Skeletal muscle tissue (tissue), 4 donors: ENCODE results near the gene QDPR. TPM values are rescaled to one million over a fixed set of nuclear protein-coding genes. Genes with fewer than 3 reads are reported as not detected.

Experiments used
- H3K27ac ChIP-seq: one replicate; pipeline ENCODE4 v1.7.0; 2013; ENCODE audit warnings: mild to moderate bottlenecking, low read depth, low read length, inconsistent platforms
- H3K27me3 ChIP-seq, 3 donors: one replicate each; pipeline ENCODE4 v1.7.0; 2013; ENCODE audit warnings: low read length in 3 of 3; ENCODE audit not compliant: control insufficient read depth in 3 of 3, insufficient read depth in 3 of 3
- H3K36me3 ChIP-seq, 3 donors: one replicate each; pipeline ENCODE4 v1.7.0; 2013; ENCODE audit warnings: low read length in 3 of 3; ENCODE audit not compliant: control insufficient read depth in 3 of 3, insufficient read depth in 3 of 3
- H3K4me1 ChIP-seq, 3 donors: one replicate each; pipeline ENCODE4 v1.7.0; 2013; ENCODE audit warnings: low read length in 3 of 3, mild to moderate bottlenecking in 3 of 3; ENCODE audit not compliant: control insufficient read depth in 3 of 3, insufficient read depth in 3 of 3
- H3K4me3 ChIP-seq, 3 donors: one replicate each; pipeline ENCODE4 v1.7.0; 2013; ENCODE audit warnings: low read length in 3 of 3
- H3K9ac ChIP-seq, 3 donors: one replicate each; pipeline ENCODE4 v1.7.0; 2013; ENCODE audit warnings: low read length in 3 of 3, mild to moderate bottlenecking in 3 of 3, moderate library complexity in 2 of 3, low read depth in 1 of 3
- H3K9me3 ChIP-seq, 3 donors: one replicate each; pipeline ENCODE4 v1.7.0; 2013; ENCODE audit warnings: low read length in 3 of 3; ENCODE audit not compliant: control insufficient read depth in 3 of 3
- total RNA-seq: library from RNA; depleted of rRNA; stranded (reverse); fragments of >200 nt; gene quantifications from one replicate; pipeline ENCODE4 v1.2.3, GENCODE V29; 2014
- donor health status: Osteomylitis.

Gene QDPR
- total RNA-seq, 1 donor from 2014 or later: 54.8 TPM

DNA sequence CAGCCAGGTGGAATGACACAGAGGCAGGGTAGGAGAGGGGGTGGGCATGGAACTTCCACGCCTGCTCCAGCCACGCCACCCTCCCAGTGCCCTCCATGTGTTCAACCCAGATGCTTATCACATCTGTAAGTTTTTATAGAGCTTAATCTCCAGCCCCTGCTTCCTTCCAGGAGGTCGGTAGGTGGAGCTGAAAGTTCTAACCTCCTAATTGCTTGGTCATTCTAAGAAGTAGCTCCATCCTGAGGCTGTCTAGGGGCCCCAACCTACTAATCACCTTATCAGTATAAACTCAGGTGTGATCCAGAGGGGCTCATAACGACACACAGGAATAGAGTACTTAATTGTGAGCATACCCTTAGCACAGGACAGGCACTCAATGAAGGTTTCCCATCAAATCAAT lies 18.3 kb downstream of the QDPR start:
- Histone ChIP-seq H3K4me1 (peaks cover 4 to 6% (median 5%) of the 10 kb centered on the region in 3 donors), H3K4me3 (no peak overlapping the region), H3K36me3 (peaks cover 40 to 43% (median 43%) of the 10 kb centered on the region in 3 donors), H3K9me3 (no peaks in the 10 kb centered on the region), H3K27ac (no peak overlapping the region), H3K9ac (no peak overlapping the region), H3K27me3 (no peaks in the 10 kb centered on the region)

DNA sequence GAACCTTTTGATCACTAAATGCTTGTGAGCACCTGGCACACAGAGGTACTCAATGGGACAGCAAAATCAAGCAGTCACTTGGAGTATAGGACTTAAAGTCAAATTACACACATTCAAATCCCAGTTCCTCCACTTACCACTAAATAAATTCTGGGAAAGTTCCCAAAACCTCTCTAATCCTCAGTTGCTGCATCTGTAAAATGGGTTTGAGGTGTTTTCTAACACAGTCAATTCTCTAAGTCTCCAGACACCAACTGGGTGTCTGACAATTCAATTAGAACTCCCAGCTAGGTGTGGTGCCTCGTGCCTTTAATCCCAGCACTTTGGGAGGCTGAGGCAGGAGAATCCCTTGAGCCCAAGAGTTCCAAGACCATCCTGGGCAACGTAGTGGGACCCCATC lies 19.0 kb downstream of the QDPR start:
- Histone ChIP-seq H3K9me3 (no peaks in the 10 kb centered on the region), H3K4me3 (no peak overlapping the region), H3K27me3 (no peaks in the 10 kb centered on the region), H3K9ac (no peak overlapping the region), H3K27ac (no peak overlapping the region), H3K4me1 (peaks cover 4 to 6% (median 5%) of the 10 kb centered on the region in 3 donors), H3K36me3 (peaks cover 38 to 42% (median 40%) of the 10 kb centered on the region in 3 donors)

DNA sequence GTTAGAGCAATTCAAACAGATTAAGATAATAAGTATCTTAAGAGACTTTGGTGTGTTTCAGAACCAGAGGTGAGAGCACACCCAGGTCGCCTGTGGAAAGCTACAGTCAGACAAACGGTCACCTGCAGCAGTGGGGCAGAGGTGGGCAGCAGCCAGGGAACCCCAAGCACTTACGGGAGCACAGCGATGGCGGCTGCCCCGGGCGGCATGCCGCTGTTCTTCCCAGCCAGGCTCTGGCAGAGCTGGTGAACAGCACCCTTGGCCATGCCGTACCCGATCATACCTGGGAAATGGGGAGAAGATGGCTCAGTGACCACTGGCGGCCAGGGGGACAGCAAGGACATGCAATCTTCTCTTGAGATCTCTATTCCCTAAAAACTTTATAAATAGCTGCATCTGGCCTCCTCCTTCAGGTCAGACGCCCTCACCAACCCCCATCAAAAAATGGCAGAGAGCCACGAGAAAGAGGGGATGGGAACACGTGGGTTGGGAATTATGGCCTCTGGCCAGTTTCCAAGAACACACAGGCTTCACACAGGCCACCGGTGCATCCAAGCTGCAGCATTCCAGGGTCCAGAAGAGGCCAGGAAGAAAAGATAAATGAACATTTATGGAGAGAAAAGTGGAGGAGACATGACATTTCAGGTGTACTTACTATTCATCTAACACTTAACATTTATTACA lies 19.7 kb downstream of the QDPR start:
- no peak overlapping the region for H3K4me3 ChIP-seq
- peaks cover 4 to 6% (median 5%) of the 10 kb centered on the region in 3 donors for H3K4me1 ChIP-seq
- no peaks in the 10 kb centered on the region for H3K27me3 ChIP-seq
- H3K9me3 ChIP-seq: no peaks in the 10 kb centered on the region
- no peak overlapping the region for H3K9ac ChIP-seq
- no peak overlapping the region for H3K27ac ChIP-seq
- H3K36me3 ChIP-seq: peaks cover 39 to 40% (median 40%) of the 10 kb centered on the region in 3 donors

DNA sequence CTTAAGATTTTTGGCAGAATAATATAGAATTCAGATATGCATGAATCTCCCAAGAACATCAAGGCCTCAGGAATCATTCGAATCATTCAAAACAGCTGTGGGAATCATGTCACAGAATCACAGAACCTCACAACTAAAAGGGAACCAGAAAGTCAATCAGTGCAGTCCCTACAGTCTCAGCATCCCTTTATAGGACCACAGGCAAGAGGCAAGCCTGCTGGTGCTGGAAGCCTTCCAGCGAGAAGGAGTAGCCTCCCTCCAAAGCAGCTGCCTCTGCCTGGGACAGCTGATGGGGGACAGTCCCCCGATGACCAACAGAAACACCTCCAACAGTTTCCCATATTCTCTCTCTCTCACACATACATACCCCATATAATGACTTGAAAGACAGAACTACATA lies 20.7 kb downstream of the QDPR start:
- no peak overlapping the region for H3K4me3 ChIP-seq
- no peak overlapping the region for H3K9ac ChIP-seq
- peaks cover 4 to 6% (median 5%) of the 10 kb centered on the region in 3 donors for H3K4me1 ChIP-seq
- no peaks in the 10 kb centered on the region for H3K9me3 ChIP-seq
- peaks cover 34 to 48% (median 48%) of the 10 kb centered on the region in 3 donors for H3K36me3 ChIP-seq
- H3K27ac ChIP-seq: no peak overlapping the region
- no peaks in the 10 kb centered on the region for H3K27me3 ChIP-seq

DNA sequence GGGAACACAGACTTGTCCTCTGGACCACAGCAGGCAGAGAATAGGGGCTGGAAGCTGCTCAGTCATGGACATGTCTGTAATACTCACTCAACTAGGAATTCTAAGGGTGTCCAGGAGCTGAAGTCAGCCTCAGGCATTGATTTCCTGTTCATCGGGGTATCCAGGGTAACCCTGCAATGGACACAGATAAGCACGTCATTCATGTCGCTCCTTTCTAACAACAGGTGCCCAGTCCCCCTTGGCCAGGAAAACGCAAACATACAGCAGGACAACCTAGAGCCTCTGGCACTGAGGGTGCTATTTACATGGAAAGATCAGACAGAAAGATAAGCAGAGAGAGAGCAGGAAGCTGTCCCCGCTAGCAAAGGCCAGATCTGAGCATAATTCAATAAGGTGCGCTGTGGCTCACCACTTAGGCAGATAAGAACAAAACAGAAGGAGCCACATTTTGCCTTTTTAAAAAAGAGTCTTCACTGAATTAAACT lies 21.3 kb downstream of the QDPR start:
- Histone ChIP-seq H3K27me3 (no peaks in the 10 kb centered on the region), H3K36me3 (peaks cover 37 to 51% (median 50%) of the 10 kb centered on the region in 3 donors), H3K4me3 (no peak overlapping the region), H3K27ac (no peak overlapping the region), H3K9me3 (no peaks in the 10 kb centered on the region), H3K9ac (no peak overlapping the region), H3K4me1 (peaks cover 4 to 6% (median 5%) of the 10 kb centered on the region in 3 donors)

DNA sequence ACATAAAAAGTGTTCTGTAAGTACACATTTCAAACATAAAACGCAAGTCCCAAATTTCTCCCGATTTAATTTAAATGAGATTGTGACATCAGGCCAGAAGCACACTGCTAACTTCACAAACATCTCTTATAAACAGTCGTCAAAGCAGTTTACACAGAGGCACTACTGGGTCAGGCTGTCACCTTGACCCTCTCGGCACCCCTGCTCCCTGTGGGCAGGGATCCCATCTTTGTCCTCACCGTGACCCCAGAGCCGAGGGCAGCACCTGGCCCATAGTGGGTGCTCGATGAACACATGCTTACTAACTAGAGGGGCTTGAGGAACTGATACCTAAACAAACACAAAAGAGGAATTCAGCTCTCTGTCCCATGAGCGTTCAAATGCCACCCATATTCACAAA lies 22.2 kb downstream of the QDPR start:
- peaks cover 4 to 6% (median 5%) of the 10 kb centered on the region in 3 donors for H3K4me1 ChIP-seq
- no peak overlapping the region for H3K4me3 ChIP-seq
- H3K27ac ChIP-seq: no peak overlapping the region
- no peaks in the 10 kb centered on the region for H3K27me3 ChIP-seq
- H3K9ac ChIP-seq: no peak overlapping the region
- H3K36me3 ChIP-seq: peaks cover 33 to 43% (median 43%) of the 10 kb centered on the region in 3 donors
- no peaks in the 10 kb centered on the region for H3K9me3 ChIP-seq

DNA sequence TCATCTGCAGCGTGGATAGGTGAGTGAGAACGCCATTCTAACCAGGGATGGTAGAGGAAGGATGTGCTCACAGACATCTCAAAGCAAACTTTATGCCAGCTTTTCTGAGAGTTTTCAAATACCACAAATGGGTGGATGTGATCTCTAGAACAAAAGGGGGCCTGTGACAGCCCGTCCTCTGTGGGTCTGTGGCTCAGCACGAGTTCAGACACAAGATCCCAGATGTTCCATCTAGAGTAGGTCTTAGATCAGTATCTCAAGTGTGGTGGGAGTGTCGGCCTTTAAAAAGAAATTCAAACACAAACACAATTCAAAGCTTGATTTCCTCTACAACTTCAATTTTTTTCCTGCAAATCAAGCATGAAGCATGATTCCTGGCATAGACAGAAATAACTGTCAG lies 22.8 kb downstream of the QDPR start:
- H3K36me3 ChIP-seq: peaks cover 33 to 47% (median 41%) of the 10 kb centered on the region in 3 donors
- H3K9ac ChIP-seq: no peak overlapping the region
- no peak overlapping the region for H3K4me3 ChIP-seq
- no peak overlapping the region for H3K27ac ChIP-seq
- H3K9me3 ChIP-seq: no peaks in the 10 kb centered on the region
- no peaks in the 10 kb centered on the region for H3K27me3 ChIP-seq
- peaks cover 4 to 6% (median 5%) of the 10 kb centered on the region in 3 donors for H3K4me1 ChIP-seq

DNA sequence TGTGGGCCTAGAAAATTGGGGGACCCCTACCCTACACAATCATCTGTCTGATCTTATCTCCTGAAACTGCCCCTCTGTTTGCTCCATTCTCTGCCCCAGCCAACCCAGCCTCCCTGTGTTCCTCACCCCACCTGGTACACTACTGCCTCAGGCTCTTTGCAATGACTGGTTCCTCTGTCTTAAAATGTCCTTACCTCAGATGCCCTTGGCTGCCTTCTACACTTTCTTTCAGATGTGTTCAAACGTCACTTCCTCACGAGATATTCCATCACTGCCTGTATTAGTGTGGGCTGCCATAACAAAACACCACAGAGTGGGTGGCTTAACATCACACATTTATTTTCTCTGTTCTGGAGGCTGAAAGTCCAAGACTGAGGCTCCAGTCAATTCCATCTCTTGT lies 29.2 kb downstream of the QDPR start:
- H3K9me3 ChIP-seq: peaks cover 0 to 3% (median 2%) of the 10 kb centered on the region in 3 donors
- peaks cover 14 to 30% (median 20%) of the 10 kb centered on the region in 3 donors for H3K36me3 ChIP-seq
- H3K4me3 ChIP-seq: no peak overlapping the region
- H3K9ac ChIP-seq: no peak overlapping the region
- no peaks in the 10 kb centered on the region for H3K27me3 ChIP-seq
- H3K27ac ChIP-seq: no peak overlapping the region
- H3K4me1 ChIP-seq: no peaks in the 10 kb centered on the region

DNA sequence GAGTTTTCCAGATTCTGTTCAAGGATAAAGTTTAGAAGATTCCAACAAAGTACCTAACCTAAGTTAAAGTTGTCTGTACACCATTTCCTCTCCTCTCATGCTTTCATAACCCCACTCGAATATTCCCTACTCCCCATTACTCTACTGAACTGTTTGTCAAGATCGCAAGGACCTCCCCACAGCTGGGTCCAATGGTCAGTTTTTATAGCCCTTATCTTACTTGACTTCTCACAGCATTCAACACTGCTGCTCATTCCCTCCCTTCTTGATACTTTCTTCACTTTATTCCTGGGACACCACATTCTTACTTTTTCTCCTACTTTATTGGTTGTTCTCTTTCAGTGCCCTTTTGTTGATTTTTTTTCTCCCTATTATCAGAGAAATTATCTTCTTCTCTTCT lies 30.9 kb downstream of the QDPR start:
- H3K9me3 ChIP-seq: peaks cover 0 to 3% (median 2%) of the 10 kb centered on the region in 3 donors
- no peak overlapping the region for H3K4me3 ChIP-seq
- no peaks in the 10 kb centered on the region for H3K27me3 ChIP-seq
- no peaks in the 10 kb centered on the region for H3K4me1 ChIP-seq
- H3K27ac ChIP-seq: no peak overlapping the region
- H3K9ac ChIP-seq: no peak overlapping the region
- peaks cover 9 to 19% (median 9%) of the 10 kb centered on the region in 3 donors for H3K36me3 ChIP-seq

DNA sequence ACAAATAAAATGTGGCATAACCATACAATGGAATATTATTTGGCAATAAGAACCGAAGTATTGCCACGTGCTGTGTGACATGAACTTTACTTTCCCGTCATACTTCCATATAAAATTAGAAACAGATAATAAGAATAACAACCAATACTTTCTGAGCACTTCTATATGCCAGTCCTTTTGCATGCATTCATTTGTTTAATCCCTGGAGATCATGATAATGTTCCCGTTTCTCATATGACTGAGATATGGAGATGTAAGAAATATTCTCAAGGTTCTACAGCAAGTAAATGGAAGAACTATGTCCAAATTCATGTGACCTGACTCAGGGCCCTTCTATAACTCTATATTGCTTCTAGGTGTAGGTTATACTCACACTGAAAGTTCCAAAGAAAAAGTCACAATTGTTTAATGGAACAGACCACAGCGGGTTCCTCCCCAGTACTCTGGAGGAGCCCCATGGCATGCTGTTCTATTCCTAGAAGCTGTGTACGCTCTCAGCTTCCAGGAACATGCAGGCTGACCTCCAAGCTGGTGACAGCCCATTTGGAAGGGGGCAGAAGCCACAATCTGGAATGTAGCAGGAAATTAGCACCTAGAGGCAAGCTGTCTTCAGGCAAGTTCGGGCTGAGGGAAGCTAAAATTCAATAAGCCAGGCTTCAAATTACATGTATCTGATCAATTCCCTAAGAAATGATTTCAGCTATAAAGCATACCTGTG lies 31.5 kb downstream of the QDPR start:
- peaks cover 0 to 3% (median 2%) of the 10 kb centered on the region in 3 donors for H3K9me3 ChIP-seq
- no peaks in the 10 kb centered on the region for H3K4me1 ChIP-seq
- no peak overlapping the region for H3K9ac ChIP-seq
- peaks cover 6 to 19% (median 9%) of the 10 kb centered on the region in 3 donors for H3K36me3 ChIP-seq
- H3K27me3 ChIP-seq: no peaks in the 10 kb centered on the region
- no peak overlapping the region for H3K27ac ChIP-seq
- no peak overlapping the region for H3K4me3 ChIP-seq
